NCI-H2171 (cell line): ENCODE measurements around the gene AIG1.
"Not testable (repeated sequence)": the region's sequence is repeated elsewhere in the genome, so short reads cannot be mapped to it uniquely, and the experiment has no call there.

Source experiments
- DNase-seq: peaks from one replicate; lab custom pipeline; 2025; lab: John Stamatoyannopoulos, UW

AIG1 gene, protein sequence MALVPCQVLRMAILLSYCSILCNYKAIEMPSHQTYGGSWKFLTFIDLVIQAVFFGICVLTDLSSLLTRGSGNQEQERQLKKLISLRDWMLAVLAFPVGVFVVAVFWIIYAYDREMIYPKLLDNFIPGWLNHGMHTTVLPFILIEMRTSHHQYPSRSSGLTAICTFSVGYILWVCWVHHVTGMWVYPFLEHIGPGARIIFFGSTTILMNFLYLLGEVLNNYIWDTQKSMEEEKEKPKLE

DNA sequence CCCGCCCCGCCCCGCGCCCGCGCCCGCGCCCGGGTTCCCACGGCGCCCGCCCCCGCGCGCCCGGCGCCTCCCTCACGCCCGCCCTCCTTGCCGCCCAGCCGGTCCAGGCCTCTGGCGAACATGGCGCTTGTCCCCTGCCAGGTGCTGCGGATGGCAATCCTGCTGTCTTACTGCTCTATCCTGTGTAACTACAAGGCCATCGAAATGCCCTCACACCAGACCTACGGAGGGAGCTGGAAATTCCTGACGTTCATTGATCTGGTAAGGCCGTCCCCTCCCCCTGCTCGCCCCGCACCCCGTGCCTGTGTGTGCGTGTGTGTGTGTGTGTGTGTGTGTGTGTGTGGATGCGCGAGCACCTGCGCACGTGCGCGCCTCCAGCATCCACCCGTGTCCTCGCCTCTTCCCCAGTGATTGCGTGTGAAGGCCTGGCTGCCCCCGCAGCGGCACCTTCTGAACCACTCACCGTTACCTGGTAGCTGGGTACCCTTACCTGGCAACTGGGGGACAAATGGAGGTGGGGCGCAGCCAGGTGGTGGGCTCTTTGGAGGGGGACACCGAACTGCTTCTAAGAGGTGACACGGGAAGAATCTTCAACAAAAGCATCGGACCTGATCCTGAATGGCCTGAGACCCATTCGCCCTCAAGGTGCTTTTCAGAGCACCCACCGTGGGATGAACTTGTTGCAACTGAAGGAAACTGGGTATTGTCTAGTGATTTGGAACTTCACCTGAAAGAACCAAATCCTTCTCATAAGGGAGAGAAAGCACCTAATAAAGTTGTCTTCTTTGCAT is at the start of gene AIG1:
Gene AIG1 (plus strand): TSS at position 84 of the 791 bp plus-strand sequence. CDS start 37 bp downstream, at position 121.
- peak; percentile 61 for DNase-seq

DNA sequence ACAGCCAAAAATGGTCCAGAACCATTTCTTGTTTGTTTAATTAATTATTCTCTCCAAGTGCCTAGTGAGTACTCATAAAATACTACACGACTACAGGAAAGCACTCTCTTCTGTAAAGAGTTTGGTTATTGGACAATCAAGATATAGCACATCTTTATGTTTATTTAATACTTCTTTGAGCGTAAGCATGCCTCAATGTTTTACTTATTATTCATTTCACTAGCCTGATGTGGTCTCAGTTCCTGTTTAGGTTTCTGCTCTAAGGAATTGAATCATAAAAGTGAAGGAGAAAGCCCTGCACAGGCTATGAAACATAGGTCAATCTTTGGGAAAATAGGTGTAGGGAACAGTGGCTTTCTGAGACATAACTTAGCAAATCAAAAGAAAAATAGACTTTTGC is 45.9 kb upstream of the AIG1 start:
- DNase-seq: no peak

DNA sequence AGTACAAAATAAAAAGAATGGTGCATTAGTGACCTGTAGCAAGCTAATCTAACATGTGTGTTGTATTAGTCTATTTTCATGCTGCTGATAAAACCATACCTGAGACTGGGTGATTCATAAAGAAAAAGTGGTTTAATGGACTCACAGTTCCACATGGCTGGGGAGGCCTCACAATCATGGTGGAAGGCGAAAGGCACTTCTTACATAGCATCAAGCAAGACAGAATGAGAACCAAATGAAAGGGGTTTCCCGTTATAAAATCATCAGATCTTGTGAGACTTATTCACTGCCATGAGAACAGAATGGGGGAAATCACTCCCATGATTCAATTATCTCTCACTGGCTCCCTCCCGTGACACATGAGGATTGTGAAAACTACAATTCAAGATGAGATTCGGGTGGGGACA is 45.4 kb upstream of the AIG1 start:
- DNase-seq: no peak

DNA sequence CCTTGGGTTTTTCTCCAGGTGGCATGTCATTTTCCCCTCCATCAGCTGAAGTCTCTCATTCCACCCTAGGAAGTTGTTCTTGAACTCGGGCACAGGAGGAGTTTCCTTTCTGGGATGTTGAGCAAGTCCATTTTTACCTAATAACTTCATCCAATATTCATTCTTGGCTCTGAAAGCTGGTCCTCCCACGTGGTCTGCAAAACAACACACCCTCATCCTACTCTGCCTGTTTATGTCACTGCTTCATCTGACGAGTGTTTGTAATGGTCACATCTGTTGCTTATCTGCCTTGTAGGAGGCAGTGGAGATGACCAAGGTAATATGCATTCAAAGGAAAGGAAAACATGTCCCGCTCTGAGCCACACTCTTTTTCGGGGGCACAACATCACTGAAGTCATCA is 41.7 kb upstream of the AIG1 start:
- no peak for DNase-seq

DNA sequence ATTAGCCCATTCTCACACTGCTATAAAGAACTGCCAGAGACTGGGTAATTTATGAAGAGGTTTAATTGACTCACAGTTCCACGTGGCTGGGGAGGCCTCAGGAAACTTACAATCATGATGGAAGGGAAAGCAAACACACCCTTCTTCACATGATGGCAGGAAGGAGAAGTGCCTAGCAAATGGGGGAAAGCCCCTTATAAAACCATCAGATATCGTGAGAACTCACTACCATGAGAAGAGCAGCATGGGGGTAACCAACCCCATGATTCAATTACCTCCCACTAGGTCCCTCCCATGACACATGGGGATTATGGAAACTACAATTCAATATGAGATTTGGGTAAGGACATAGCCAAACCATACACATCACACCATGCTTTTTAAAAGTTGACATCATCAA is 39.8 kb upstream of the AIG1 start:
- not testable (repeated sequence) for DNase-seq

DNA sequence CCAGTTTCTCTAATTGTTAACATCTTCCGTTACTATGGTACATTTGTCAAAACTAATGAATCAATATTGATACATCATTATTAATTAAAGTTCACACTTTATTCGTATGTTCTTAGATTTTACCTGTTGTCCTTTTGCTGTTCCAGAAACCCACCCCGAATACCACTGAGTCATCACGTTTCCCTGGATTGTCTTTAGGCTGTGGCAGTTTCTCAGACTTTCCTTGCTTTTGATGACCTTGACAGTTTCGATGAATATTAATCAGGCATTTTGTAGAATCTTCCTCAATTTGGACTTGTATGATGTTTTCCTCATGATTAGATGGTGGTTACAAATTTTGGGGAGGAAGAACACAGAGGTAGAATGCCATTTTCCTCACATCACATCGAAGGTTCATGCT is 39.1 kb upstream of the AIG1 start:
- no peak for DNase-seq

DNA sequence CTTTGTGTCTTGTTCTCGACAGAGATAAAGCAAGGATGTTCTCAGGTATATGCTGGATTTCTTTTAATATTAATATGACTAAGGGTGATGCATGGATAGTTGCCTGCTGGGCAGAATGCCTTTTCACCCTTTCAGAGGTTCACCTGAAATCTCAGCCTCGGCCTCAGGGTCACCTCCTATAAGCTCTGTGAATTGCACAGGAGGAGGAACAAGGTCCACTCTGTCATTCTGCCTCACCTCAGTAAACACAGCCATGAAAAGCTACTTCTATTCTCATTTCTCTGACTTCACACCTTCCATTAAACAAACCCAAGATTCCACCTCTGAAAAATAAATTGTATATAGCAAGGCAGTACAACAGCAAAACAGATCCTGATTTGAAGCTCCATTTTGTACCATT is 38.1 kb upstream of the AIG1 start:
- no peak for DNase-seq

DNA sequence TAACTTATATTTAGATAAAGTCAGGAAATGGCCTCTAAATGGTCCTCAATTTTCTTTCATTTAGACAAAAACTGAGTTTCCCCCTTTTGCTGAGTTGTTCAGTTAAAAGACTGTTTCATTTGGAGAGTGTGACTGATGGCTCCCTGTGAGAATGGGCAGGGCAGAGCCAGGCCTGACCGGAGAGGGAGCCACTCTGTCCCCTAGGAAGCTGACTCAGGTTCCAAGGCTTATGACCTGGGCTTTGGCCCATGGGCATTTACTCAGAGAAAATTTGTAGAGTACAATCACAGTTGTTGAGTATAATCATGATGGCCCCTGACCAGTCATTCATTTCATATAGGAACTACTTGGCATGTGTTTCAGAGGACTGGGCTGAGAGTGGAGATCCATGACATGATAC is 37.0 kb upstream of the AIG1 start:
- no peak for DNase-seq

DNA sequence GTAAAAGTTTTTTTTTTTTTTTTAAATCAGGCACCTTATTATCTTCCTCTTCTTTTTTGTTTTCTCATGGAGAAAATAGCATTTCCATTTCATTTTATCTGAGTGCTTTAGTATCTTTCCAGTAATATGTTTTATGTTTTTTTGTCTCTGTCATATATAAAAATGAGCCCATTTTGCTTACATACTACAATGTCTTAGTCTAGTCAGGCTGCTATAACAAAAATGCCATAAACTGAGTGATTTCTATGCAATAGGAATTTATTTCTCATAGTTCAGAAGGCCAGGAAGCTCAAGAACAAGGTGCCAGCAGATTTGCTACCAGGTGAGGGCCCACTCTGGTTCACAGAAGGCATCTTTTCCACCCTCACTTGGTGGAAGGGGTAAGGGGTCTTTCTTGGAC is 35.7 kb upstream of the AIG1 start:
- DNase-seq: no peak

DNA sequence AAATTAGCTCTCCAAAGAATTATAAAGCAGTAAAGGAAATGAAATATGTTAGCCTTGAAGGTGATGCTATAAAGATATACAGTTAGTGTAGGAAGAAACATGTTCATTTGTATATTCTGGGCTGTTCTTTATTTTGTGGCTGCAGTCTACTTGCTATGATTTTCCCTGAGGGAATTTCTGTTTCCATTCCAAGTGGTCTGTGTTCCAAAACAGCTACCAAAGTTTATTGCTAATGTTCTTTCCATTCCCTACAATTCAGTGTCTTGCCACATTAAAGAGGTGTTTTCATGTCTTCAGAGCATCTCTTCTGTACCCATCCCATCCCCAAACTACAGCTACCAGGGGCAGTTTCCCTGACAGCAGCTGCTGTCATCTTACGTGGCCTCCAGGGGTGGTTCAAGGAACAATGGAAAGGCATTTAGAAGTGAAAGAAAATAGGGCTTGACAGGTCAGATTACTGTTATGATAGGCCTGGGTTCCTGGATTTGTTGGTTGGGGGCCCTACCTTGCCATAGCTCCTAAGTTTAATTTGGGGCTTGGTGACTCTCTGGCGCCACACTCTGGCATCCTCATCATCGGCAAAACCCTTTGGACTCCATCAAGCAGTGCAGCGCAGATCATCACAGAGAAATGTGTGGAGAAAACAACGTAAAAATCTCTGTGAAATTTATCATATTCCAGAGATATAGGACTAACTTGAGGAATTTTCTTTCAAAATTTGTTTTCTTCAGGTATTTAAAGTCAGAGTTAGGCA is 33.8 kb upstream of the AIG1 start:
- DNase-seq: no peak

DNA sequence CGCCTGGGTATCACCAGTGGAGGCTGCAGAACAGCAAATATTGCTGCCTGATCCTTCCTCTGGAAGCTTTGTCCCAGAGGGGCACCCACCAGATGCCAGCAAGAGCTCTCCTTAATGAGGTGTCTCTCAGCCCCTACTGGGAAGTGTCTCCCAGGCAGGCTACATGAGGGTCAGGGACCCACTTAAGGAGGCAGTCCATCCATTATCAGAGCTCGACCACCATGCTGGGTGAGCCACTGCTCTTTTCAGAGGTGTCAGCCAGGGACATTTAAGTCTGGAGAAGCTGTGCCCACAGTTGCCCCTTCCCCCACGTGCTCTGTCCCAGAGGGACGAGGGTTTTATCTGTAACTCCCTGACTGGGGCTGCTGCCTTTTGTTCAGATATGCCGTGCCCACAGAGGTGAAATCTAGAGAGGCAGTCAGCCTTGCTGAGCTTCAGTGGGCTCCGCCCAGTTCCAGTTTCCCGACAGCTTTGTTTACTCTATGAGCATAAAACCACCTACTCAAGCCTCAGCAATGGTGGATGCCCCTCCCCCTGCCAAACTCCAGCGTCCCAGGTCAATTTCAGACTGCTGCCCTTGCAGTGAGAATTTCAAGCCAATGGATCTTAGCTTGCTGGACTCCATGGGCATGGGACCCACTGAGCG is 25.9 kb upstream of the AIG1 start:
- no peak for DNase-seq

DNA sequence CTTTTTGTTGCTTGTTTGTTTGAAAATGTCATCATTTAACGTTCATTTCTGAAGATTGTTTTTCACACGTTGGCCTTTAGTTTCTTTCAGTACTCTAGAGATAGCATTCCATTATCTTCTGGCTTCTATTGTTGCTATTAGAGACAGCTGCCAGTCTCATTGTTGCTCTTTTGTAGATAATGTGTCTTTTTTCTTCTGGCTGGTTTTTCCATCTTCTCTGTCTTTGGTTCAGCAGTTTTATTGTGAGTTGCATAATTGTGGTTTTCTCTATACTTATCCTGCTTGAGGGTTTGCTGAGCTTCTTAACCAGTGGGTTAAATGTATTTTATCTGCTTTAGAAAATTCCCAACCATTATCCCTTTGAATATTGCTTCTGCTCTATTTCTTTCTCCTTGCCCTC is 23.2 kb upstream of the AIG1 start:
- no peak for DNase-seq

DNA sequence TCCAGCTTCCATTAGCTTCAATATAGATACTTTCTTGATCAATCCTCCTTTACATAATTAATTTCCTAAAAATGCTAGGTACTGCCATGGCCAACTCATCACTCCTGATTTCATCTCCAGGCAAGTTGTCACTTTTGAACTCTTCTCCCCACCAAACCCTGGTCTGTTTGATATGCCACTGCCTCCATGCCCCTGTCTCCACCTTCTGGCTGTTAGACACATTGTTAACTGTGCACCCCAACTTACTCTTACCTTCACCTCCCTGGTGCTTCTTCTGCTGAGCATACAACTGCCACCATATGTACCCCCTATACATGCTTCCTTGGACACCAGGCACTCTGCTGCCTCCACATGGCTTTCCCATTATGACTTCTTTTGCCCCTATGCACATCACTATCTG is 21.9 kb upstream of the AIG1 start:
- no peak for DNase-seq

DNA sequence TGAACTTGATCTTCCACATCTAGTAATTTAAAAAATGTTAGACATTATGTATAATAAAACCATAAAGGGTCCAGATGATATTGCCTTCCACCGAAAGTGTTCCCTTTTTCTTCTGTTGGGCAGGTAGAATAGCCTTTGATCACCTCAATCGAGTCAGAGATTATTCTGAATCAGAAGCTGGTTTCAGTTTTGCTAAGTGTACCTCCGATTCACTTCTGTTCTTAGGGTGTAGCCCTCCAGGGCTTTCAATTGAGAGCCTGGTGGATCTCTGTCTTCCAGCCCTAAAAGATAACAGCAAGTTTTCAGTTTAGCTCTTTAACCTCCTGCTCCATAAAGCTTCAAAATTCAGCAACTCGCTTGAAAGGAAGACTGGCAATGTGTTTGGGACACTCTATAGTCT is 21.1 kb upstream of the AIG1 start:
- DNase-seq: no peak

DNA sequence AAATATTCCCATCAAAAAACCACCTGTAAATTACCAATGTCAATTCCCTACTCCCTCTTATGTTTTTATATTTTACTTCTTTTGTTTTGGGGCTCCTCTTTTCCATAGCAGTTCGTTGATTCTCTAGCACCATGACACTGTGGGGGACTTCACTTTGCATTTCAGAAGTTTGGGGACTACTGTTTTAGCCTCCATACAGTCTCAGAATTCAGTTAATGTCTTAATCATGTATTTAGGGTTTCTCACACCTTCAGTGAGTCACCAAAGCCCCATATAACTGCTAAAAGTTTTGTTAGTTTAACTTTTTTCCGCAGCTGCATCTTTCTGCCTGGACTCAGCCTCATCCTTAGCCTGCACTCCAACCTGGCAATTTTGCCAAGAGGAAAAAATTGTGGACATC is 20.7 kb upstream of the AIG1 start:
- DNase-seq: no peak

DNA sequence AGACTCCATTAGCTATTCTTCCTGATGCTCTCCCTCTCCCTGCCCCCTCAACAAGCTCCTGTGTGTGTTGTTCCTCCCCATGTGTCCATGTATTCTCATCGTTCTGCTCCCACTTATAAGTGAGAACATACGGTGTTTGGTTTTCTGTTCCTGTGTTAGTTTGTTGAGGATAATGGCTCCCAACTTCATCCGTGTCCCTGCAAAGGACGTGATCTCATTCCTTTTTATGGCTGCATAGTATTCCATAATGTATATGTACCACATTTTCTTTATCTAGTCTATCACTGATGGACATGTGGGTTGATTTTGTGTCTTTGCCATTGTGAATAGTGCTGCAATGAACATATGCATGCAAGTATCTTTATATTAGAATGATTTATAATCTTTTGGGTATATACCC is 16.3 kb upstream of the AIG1 start:
- DNase-seq: not testable (repeated sequence)

DNA sequence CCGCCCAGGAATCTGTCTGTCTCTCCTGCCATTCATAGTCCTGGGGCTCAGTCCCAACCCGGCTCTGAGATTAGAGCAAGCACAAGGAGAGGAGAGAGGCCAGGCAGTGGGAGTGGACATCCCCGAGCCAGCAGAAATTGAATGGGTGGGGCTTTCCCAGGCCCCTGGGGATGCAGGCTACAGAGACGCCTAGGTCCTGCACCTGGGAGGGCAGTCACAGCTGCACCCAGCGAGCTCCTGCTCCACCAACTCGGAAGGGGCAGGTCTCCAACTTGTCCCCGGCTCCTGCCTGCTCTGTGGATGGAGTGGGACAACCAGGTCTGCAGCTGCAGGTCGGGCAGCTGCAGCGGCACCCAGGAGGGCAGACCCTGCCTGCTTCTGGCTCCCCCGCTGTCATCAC is 11.1 kb upstream of the AIG1 start:
- DNase-seq: no peak

DNA sequence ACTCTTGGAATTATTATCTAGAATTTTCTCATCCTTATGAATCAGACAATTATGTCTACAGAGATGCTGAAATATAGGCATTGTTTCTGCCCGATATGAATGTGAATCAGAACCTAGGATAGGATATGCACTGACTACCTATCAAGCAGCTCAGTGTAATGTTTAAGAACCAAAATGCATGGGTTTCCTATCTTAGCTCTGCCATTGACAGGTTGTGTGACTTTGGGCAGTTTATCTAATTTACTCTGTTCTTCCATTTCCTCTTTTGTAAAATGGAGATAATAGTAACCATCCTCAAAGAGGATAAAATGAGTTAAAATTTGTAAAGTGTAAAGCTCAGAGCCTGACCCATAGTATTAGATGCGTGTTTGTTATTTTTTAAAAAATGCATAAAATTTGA is 10.2 kb upstream of the AIG1 start:
- DNase-seq: no peak

DNA sequence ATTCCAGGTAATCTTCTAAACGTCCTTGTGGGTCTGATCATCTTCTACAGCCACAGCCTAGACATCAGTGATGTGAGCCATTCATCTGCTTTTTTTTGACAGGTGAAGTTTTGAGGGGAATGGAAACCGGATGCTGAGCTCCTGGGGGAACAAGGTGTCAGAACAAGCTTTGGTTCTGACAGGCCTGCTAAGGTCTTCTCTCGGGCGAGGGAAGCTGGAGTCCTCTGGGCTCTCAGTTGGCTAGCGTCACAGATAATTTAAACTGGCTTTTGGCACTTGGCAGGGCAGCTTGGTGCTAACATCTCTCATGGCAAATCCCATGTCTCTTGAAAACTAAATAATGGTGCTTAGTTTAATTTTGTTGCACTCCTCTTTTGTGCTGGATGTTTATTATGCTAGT is 8.4 kb upstream of the AIG1 start:
- no peak for DNase-seq

DNA sequence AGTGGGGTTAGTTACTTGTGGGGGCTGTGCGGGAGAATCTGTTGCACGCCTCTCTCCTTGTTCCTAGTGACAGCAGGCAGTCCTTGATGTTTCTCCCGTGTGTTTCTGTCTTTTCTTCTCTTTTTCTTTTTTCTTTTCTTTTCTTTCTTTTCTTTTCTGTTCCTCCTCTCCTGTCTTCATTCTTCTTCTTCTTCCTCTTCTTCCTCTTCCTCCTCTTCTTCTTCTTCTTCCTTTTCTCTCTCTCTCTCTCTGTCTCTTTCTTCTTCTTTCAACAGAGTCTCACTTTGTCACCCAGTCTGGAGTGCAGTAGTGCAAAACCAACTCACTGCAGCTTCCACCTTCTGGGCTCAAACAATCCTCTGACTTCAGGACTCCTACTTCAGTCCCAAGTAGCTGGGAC is 6.8 kb upstream of the AIG1 start:
- DNase-seq: no peak

DNA sequence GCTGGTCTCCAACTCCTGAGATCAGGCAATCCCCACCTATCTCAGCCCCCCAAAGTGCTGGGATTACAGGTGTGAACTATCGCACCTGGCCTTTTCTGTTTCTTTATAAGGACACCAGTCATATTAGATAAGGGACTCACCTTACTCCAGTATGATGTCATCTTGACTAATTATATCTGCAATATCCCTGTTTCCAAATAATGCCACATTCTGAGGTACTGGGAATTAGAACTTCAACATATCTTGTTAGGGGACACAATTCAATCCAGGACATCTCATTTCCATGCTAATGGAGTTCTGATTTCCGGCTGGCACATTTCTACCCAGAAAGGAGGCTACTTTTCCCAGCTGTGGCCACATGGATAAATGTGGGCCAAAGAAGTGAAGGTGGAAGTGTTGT is 6.4 kb upstream of the AIG1 start:
- no peak for DNase-seq

DNA sequence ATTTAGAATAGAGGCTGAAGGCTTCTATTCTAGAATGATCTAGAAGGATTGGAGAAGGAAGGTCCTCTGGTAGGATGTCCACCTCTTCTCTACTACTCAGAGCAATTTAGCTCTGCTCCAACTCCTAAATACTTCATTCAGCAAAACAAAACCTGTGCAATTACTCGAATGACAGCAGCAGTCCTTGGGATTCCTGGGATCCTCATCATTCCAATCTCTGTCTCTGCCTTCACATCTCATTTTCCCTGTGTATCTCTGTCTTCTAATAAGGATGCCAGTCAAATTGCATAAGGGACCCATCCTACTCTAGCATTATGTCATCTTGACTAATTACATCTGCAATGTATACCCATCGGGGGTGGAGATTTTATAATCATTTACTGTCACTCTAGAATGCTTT is 5.5 kb upstream of the AIG1 start:
- no peak for DNase-seq

DNA sequence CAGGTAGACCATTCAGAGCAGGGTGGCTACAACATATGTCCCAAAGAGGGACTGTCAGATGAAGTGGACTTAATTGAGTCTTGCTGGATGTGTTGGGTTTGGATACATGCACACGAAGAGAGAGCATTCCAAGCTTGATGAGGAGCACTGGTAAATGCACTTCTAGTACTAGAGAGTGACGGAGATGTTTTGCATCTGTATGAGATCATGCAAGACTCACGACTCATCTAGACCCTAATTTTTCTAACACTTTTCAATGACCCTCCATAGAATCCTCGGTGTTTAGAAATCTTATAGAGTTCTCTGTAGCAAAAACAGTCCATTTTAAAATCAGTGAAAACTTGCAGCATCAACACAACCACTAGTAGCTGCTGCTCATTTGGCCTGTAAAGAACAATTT is 4.8 kb upstream of the AIG1 start:
- no peak for DNase-seq
